GM18868 (cell line): ENCODE results near the gene ZNF90.
"Not testable (repeated sequence)": the region's sequence is repeated elsewhere in the genome, so short reads cannot be mapped to it uniquely, and the experiment has no call there.

Source experiments
- ATAC-seq: cut with Tn5 transposase; IDR thresholded peaks from one replicate; pipeline ENCODE4 v1.9.1; 2021; ENCODE audit warnings: mild to moderate bottlenecking, moderate library complexity; ENCODE audit not compliant: unreplicated experiment

Gene ZNF90

DNA sequence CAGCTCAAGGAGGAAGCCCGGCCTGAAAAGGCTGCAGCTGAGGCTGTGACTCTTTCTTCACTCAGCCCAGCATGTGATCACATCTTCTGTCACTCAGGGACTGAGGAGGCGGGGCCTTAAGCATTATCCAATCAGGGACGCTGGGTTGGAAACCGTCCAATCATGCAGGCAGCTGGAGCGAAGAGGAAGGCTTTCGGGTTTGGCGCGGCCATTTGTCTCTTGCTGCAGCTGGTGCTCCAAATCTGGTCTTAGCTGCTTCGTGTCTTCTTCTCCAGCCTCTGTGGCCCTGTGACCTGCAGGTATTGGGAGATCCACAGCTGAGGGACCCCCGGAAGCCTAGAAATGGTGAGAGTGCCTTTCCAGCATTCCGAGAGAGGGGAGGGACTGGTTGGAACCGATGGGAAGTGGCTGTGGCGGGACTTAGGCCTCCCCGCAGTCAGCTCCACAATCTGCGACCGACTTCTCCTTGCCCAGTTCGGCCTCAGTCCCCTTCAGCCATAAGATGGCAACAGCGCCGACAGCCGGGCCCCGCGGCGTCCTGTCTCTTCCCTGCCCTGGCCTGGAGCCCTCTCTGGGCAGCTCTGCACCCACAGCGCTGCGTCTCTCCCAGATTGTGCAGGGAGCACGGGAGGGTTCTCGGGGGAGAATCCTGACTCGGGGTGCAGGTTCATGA lies at the start of gene ZNF90:
TSS of gene ZNF90 (plus strand) at position 210 of the 673 bp plus-strand sequence. CDS start at position 343, 133 bp downstream.
- ATAC-seq, result peak; percentile 94

DNA sequence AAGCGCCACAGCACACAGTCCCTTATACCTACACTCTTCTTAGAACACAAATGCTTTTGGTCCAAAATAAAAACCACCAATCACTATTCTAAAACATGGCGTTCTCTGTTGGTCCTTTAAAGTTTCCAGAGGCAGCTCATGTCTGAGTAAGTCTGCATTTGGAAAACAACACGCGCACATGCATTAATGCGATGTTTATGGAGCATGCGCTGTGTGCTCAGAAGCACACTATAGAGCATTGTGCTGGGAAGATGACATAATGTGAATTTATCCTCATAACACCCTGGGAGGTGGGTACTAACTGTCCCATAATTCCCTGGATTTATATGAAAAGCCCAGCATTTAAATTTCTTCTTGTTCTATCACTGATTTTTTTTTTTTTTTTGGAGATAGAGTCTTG lies 49.2 kb upstream of the ZNF90 start:
- no peak for ATAC-seq

DNA sequence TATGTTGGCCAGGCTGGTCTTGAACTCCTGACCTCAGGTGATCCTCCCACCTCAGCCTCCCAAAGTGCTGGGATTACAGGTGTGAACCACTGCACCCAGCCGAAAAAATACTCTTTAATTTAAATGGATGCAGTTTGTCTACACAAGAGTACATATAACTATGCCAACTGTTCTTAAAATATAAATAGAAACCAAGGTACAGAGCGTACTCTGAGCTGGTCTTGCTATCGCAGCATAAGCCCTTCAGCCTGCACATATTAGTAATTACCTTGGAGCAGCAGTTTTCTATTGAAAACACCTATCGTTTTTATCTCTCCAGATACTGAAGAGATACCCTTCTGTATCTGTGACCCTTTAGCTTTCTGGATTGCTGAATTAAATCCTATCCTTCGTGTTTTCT lies 41.9 kb upstream of the ZNF90 start:
- ATAC-seq, result no peak

DNA sequence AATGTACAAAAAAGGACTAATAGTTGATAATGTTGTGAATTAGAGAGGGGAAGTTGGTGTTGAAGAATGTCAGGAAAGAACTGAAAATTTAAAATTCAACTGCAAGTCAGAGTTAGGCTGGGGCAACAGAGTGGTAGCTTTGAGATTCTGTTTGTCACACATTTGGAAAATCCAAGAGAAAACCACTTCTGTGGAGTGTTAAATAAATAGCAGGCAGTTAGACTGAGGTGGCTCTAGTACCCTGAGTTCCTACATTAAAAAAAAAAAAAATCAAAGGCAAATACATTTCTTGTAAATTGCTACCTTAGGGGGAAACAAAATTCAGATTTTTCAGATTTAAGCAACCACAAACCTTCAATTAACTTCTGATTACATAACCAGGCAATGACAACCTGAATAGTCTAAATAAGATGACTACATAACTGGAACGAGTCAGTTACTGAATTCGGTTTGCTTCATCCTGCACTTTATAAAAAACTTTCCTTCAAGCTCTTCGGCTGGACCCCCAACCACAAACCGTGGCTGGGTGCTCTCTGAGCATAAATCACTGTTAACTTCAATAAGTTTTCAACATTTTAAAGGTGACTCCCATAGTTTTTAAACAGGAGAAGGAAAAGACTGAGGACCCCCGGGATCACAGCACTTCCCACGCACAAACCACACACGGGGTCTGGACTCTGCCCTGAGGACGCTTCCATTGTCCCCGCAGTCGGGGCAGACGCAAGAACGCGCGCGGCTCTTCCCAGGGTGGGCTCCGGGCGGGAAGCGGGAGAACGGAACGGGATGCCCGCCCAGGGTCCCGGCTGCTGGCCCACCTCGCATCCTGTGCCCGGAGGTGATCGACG lies 39.2 kb upstream of the ZNF90 start:
- no peak for ATAC-seq

DNA sequence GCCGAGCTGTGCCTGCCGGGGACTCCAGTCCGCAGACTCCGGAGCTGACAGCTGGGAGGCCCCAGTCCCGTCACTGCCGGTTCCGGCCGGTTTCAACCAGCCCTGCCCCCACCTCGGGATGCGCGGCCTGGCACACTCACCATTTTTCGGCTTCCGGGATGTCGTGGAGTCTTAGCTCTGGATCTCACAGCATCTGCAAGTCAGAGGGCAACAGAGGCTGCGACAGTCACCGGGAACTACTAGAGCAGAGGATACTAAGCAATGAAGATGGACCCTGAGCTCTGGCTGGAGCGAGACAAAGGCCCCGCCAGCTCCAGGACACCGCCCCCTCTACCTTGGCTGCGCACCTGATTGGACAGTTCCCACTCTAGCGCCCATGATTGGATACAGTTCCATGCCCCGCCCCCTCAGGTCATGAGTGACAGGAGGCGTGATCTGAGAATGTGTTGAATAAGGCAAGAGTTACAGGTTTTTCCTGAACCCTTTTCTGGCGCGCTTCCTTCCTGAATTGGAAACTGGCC lies 38.5 kb upstream of the ZNF90 start, which contains the start of gene ZNF682:
TSS of gene ZNF682 (minus strand) at position 303 of the 521 bp plus-strand sequence. CDS start at position 143, 160 bp downstream.
- peak; percentile 99 for ATAC-seq

DNA sequence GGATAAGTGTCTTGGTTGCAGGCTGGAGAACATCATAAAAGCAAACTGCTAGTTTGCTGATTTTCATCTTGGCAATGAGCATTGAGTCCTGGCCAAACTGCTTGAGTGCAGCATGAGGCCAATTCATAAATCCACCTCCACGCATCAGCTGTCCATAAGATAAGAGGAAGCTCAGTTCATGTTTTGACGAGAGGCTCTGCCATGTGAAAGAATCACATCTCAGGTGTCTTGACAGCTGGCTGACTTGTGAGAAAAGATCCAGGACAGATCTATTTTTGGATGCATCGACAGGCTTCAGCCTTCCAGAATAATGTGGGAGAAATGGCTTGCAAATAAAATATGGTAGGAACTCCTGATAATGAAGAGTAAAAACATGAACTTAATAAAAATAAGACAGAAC lies 33.1 kb upstream of the ZNF90 start:
- no peak for ATAC-seq

DNA sequence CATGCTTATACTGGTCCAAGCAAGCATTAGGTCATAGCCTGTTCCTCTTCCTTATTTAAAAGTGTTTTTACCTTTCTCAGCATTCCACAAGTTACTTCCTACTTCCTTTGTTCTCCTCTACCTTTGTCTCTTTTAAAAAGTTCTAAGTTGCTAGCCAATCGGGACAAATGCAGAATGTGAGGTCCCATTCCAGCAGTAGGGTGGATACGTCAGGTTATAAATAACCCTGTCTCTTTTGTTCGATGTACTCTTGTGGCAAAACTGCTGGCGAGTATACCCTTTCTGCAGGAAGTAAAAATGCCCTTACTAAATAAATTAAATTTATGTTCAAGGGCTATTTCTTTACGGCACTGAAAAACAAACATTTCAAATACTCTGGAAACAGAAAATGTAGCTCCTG lies 32.1 kb upstream of the ZNF90 start:
- ATAC-seq, result not testable (repeated sequence)

DNA sequence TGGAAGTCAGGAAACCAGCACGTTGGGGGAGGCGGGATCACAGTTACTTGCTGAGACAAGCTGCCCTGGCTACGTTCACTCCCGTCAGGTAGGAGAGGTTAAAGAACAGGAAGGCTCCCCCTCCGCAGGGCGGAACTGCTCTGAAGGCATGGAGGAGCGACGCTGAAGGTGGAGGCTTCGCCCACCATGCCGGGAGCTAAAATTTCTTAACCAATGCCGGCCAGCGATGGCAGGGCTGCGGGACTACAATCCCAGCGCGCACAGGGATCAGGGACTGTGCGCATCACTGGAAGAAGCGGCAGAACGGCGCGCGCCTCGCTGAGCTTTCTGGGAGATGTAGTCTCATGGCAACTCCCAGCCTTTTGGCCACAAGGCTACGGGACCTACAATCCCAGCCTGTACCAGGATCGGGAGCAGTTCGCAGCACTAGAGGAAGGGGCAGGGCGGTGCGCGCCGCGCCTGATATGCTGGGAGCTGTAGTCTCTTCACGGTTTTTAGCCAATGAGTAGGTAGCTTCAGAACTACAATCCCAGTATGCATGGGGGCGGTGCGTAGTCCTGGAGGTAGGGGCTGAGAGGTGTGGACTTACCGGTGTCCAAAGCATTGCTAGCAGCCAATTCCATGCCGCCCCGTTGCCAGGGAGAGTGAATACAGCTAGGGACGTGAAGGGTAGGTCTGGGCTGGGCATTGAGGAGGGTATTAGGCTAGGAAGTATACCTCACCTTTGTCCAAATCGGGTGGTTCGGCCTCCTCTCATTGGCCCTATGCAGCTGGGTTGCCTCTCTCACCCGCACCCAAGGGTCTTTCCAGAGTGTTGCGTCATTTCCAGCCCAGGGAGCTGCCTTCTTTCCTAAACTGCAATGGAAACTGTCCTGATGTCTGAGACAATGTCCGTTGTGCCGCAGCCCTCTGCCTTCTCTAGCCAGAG lies 25.7 kb upstream of the ZNF90 start:
- ATAC-seq, result peak; percentile 98

DNA sequence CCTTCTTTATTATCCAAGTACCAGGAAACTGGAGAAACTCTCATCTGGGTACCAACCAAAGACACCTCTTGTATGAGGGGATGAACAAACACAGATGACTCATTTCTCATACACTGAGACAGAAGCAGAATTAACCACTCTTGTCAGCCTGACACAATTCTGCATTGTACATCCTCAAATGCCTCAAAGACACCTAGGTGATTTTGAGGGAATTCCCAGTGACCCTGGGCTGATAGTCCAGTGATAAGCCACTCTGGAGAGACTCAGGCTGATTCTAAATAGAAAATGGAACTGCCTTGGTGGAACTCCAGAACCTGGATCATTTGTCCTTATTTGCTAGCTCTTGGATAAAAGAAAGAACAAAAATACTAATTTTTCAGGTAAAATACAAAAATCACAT lies 19.1 kb upstream of the ZNF90 start:
- not testable (repeated sequence) for ATAC-seq

DNA sequence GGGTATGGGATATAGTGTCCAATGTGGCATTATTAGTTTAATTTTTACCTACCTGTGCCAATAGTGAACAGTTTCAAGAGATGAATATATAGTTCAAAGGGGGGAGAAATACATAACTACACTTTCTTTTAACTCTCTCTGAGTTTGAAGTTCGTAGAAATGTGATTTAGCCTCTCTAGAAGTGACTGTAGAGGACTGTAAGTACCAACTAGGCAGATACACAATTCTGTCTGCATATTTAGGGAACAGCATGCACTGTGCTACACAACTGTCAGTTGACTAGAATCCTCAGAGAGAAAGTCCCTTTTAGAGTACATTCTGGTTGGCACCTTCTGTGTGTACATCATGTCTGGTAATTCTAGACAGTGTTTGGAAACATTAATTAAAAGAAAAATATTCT lies 17.5 kb upstream of the ZNF90 start:
- ATAC-seq, result no peak

DNA sequence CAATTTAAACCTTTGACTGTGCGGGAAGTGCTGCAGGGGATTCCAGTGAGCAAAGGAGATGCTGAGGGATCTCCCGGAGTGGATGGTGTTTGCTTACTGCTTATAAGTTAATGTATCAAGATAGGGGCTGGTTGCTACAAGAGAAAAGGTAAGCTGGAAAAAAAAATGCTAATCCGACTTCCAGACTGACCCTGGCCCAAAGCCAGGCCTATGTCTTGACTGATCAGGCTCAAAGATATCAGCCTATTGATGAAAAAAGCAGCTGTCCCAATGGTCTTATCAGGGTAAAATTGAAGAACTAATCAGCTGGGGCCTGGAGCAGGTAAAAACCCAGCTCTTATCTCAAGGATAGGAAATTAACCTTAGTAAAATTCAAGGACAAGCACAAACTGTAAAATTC lies 10.9 kb upstream of the ZNF90 start:
- no peak for ATAC-seq

DNA sequence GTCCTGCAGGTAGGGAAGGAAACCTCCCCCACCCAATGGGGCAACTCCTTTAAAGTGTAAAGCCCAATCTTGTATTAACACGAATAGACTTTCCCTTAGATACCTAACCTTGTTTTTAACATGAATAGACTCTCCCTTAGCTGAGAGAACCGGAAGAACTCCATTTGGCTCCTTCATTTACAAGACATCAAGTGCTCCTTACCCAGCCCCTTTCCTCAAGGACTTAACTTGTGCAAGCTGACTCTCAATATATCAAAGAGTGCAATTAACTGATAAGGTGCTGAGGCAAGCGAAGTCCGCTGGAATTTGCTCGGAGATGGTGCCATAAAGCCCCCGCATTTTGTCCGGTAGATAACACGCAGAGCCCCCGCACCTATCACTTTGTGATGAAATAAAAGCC lies 9.9 kb upstream of the ZNF90 start:
- no peak for ATAC-seq

DNA sequence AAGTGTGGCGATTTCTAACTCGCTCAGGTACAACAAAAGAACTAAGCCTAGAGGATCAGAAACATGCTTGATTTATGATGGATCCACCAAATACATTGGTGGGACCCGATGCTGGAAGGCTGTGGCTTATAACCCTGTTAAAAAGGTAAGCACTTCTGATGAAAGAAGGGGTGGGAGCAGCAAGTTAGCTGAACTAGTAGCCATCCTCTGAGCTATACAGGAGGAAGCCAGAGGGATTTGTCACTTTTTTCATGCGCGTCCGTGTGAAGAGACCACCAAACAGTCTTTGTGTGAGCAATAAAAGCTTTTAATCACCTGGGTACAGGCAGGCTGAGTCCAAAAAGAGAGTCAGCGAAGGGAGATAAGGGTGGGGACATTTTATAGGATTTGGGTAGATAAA lies 9.2 kb upstream of the ZNF90 start:
- ATAC-seq, result not testable (repeated sequence)

DNA sequence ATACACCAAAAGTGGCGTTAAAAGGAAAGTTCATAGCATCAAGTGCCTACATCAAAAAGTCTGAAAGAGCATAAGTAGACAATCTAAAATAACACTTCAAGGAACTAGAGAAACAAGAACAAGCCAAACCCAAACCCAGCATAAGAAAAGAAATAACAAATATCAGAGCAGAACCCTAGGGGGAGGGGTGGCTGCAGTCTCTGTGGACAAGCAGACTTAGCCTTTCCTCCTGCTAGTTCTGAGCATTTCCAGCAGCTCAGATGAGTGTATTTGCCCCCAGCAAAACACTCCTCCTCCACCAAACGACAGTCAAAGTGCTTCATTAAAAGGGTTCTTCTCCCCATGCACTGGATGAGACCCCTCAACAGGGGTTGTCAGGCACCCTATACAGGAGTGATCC lies 7.1 kb upstream of the ZNF90 start:
- no peak for ATAC-seq

DNA sequence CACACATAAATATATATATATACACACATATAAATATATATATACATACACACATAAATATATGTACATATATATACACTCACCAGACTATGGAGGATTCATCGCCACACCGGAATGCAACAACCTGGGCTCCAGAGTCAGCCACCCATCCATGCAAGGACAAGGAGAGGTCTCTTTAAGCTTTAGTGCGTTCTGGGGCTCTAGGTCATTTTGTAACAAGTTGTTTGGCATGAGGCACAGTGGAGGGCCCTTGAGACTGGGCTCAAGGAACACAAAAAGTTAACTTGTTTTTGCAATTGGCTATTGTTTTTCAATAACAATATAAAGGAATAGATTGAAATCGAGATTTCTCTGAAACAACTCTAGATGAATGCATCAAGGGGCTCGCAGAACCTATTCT lies 4.9 kb upstream of the ZNF90 start:
- ATAC-seq, result no peak

DNA sequence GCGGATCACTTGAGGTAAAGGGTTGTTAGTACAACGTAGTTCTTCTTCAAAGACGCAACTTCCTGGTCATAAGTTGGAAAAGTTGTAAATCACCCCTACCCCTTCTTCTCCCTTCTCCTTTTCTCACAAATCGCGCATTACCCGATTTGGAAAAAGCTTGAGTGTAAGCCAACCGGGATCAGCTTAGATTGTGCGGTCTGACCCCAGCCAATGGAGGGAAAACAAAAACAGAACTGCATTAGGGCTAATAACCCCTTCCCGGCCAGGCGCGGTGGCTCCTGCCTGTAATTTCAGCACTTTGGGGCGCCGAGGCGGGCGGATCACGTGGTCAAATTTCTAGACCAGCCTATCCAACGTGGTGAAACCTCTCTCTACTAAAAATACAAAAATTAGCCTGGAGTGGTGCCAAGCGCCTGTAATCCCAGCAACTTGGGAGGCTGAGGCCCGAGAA lies 806 bp downstream of the ZNF90 start:
- no peak for ATAC-seq

DNA sequence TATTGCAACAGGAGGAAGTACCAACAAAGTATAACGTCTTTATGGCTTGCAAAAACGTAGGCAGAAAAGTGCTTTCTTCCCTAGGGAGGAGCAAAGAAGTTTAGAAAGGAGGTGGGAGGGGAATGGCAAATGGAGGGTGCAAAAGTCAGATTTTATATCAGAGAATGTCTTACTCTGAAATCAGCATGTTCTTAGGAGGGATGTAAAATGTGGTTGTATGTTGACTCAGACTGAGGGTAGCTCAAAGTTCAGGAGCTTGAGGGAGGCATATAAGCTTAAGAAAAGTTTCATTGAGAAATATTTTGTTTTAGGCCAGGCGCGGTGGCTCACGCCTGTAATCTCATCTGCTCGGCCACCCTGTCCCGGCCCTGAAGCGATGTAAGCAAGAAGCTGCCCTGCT lies 1.7 kb downstream of the ZNF90 start:
- ATAC-seq, result no peak

DNA sequence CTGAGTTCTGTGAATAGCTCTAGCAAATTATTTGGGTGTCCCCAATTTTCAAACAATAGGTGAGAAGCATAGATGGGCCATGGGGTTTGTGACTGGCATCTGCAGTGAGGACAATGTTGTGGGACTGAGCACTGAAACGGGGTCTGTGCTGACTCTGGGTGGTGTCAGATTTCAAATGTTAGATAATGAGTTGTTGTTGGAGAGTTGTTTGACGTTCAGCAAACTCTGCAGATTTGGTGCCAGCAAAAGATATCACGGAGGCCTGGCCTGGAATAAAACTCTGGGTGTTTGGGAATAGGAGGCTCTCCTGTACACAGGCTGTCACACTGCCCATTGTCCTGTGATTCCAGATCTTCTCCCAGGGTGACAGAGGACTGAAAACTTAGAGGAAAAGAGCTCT lies 2.9 kb downstream of the ZNF90 start:
- ATAC-seq, result no peak

DNA sequence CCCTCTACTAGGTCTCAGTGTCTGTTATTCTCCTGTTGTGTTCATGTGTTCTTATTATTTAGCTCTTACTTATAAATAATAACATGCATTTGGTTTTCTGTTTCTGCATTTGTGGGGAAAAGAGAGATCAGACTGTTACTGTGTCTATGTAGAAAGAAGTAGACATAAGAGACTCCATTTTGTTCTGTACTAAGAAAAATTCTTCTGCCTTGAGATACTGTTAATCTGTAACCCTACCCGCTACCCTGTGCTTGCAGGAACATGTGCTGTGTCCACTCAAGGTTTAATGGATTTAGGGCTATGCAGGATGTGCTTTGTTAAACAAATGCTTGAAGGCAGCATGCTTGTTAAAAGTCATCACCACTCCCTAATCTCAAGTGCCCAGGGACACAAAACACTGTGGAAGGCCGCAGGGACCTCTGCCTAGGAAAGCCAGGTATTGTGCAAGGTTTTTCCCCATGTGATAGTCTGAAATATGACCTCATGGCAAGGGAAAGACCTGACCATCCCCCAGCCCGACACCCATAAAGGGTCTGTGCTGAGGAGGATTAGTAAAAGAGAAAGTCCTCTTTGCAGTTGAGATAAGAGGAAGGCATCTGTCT lies 4.5 kb downstream of the ZNF90 start:
- not testable (repeated sequence) for ATAC-seq

DNA sequence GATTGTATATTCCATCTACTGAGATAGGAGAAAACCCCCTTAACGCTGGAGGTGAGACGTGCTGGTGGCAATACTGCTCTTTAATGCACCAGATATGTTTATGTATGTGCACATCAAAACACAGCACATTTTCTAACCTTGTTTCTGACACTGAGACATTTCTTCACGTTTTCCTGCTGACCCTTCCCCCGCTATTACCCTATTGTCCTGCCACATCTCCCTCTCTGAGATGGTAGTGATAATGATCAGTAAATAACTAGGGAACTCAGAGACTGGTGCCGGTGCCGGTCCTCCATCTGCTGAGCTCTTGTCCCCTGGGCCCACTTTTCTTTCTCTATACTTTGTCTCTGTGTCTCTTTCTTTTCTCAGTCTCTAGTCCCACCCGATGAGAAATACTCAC lies 5.1 kb downstream of the ZNF90 start:
- not testable (repeated sequence) for ATAC-seq
